H9 (cell line): Measurements from ENCODE around the gene RASIP1. TPM values are rescaled to one million over a fixed set of nuclear protein-coding genes. Genes with fewer than 3 reads are reported as not detected.

Experiments
- DNase-seq: peaks from one replicate; pipeline ENCODE4 v3.0.0-alpha.2; 2017
- H2AFZ ChIP-seq: one replicate; pipeline ENCODE4 v1.6.1; 2013; ENCODE audit warnings: mild to moderate bottlenecking, low read length, control low read depth, moderate library complexity
- H2AK5ac ChIP-seq: 2 replicates; pipeline ENCODE4 v1.6.1; 2013; ENCODE audit warnings: low read length, control low read depth, mixed read lengths; ENCODE audit not compliant: insufficient read length
- H2BK120ac ChIP-seq: one replicate; pipeline ENCODE4 v1.6.1; 2013; ENCODE audit warnings: low read depth, mild to moderate bottlenecking, low read length, control low read depth, inconsistent platforms; ENCODE audit not compliant: poor library complexity, severe bottlenecking
- H2BK12ac ChIP-seq: 2 replicates; pipeline ENCODE4 v1.6.1; 2013; ENCODE audit warnings: low read length, control low read depth, mixed read lengths, low read depth; ENCODE audit not compliant: insufficient read length
- H2BK15ac ChIP-seq: 2 replicates; pipeline ENCODE4 v1.6.1; 2013; ENCODE audit warnings: low read depth, low read length, control low read depth
- H2BK20ac ChIP-seq: one replicate; pipeline ENCODE4 v1.6.1; 2013; ENCODE audit warnings: low read depth, mild to moderate bottlenecking, low read length, control low read depth, inconsistent platforms; ENCODE audit not compliant: poor library complexity, severe bottlenecking
- H2BK5ac ChIP-seq: 2 replicates; pipeline ENCODE4 v1.6.1; 2013; ENCODE audit warnings: low read length, control low read depth, mixed read lengths; ENCODE audit not compliant: insufficient read length
- H3K14ac ChIP-seq: 2 replicates; pipeline ENCODE4 v1.6.1; 2013; ENCODE audit warnings: low read length, control low read depth; ENCODE audit not compliant: insufficient read depth
- H3K18ac ChIP-seq: 2 replicates; pipeline ENCODE4 v1.6.1; 2013; ENCODE audit warnings: low read depth, mild to moderate bottlenecking, mixed read lengths, low read length, control low read depth; ENCODE audit not compliant: insufficient read length
- H3K23ac ChIP-seq: 2 replicates; pipeline ENCODE4 v1.6.1; 2013; ENCODE audit warnings: low read length, control low read depth, mixed read lengths, low read depth; ENCODE audit not compliant: insufficient read length
- H3K23me2 ChIP-seq: 2 replicates; pipeline ENCODE4 v1.6.1; 2013; ENCODE audit warnings: low read depth, mild to moderate bottlenecking, mixed read lengths, low read length, control low read depth; ENCODE audit not compliant: insufficient read length, poor library complexity, severe bottlenecking
- H3K27ac ChIP-seq: 2 replicates; pipeline ENCODE4 v1.5.1; 2013; ENCODE audit warnings: low read length, control low read depth, mixed read lengths, low read depth; ENCODE audit not compliant: insufficient read length
- H3K27me3 ChIP-seq: 2 replicates; pipeline ENCODE4 v1.6.1; 2013; ENCODE audit warnings: low read length, control low read depth, inconsistent platforms; ENCODE audit not compliant: insufficient read depth
- H3K4ac ChIP-seq: 2 replicates; pipeline ENCODE4 v1.6.1; 2013; ENCODE audit warnings: low read depth, mild to moderate bottlenecking, control low read depth, inconsistent platforms, low read length, moderate library complexity
- H3K4me1 ChIP-seq: 2 replicates; pipeline ENCODE4 v1.6.1; 2013; ENCODE audit warnings: low read length, control low read depth, inconsistent platforms; ENCODE audit not compliant: insufficient read depth
- H3K4me2 ChIP-seq: 2 replicates; pipeline ENCODE4 v1.6.1; 2013; ENCODE audit warnings: low read length, control low read depth, mixed read lengths; ENCODE audit not compliant: insufficient read length, insufficient read depth
- H3K56ac ChIP-seq: 2 replicates; pipeline ENCODE4 v1.6.1; 2013; ENCODE audit warnings: low read depth, mild to moderate bottlenecking, mixed read lengths, low read length, control low read depth; ENCODE audit not compliant: insufficient read length
- H3K79me1 ChIP-seq: 2 replicates; pipeline ENCODE4 v1.6.1; 2013; ENCODE audit warnings: low read depth, mild to moderate bottlenecking, moderate library complexity, low read length, control low read depth, inconsistent platforms; ENCODE audit not compliant: insufficient read depth, poor library complexity, severe bottlenecking
- H3K79me2 ChIP-seq: 2 replicates; pipeline ENCODE4 v1.6.1; 2013; ENCODE audit warnings: low read length, control low read depth, inconsistent platforms; ENCODE audit not compliant: insufficient read depth
- H3K9ac ChIP-seq: 2 replicates; pipeline ENCODE4 v1.6.1; 2013; ENCODE audit warnings: low read length, control low read depth, mixed read lengths; ENCODE audit not compliant: insufficient read length; ENCODE audit errors: extremely low read depth
- H3K9me3 ChIP-seq: one replicate; pipeline ENCODE4 v1.6.1; 2013; ENCODE audit warnings: low read depth, low read length, inconsistent platforms; ENCODE audit not compliant: control insufficient read depth
- H3T11ph ChIP-seq: one replicate; pipeline ENCODE4 v1.6.1; 2013; ENCODE audit warnings: mild to moderate bottlenecking, low read length, control low read depth, inconsistent platforms
- H4K20me1 ChIP-seq: one replicate; pipeline ENCODE4 v1.6.1; 2013; ENCODE audit not compliant: control insufficient read depth, insufficient read length, insufficient read depth
- H4K5ac ChIP-seq: 2 replicates; pipeline ENCODE4 v1.6.1; 2013; ENCODE audit warnings: low read depth, mild to moderate bottlenecking, mixed read lengths, low read length, control low read depth; ENCODE audit not compliant: insufficient read length
- H4K8ac ChIP-seq: replicated peaks from 2 replicates; pipeline ENCODE4 v1.6.1; 2013; ENCODE audit warnings: low read length, control low read depth, mixed read lengths, low read depth; ENCODE audit not compliant: insufficient read length
- H4K91ac ChIP-seq: 2 replicates; pipeline ENCODE4 v1.6.1; 2013; ENCODE audit warnings: low read depth, mild to moderate bottlenecking, moderate library complexity, mixed read lengths, low read length, control low read depth; ENCODE audit not compliant: insufficient read length
- H3K27ac Mint-ChIP-seq, 3 experiments: 2 replicates in 2 of 3; 3 replicates in 1 of 3; pipeline ENCODE4 v1.8.0; 2020 to 2021; ENCODE audit warnings: mixed read lengths in 3 of 3, mild to moderate bottlenecking in 1 of 3, moderate library complexity in 1 of 3
- H3K27me3 Mint-ChIP-seq: 2 replicates; pipeline ENCODE4 v1.8.0; 2021; ENCODE audit warnings: low read depth, mild to moderate bottlenecking, moderate library complexity, mixed read lengths
- H3K36me3 Mint-ChIP-seq, 3 experiments: 2 replicates in 2 of 3; 3 replicates in 1 of 3; pipeline ENCODE4 v1.8.0; 2020 to 2021; ENCODE audit warnings: low read depth in 3 of 3, mixed read lengths in 3 of 3; ENCODE audit not compliant: insufficient read depth in 1 of 3
- H3K4me1 Mint-ChIP-seq, 2 experiments: 2 replicates each; pipeline ENCODE4 v1.8.0; 2020; ENCODE audit warnings: mixed read lengths in 2 of 2
- H3K4me3 Mint-ChIP-seq, 2 experiments: 2 replicates in 1 of 2; 3 replicates in 1 of 2; pipeline ENCODE4 v1.8.0; 2020 to 2021; ENCODE audit warnings: mild to moderate bottlenecking in 2 of 2, mixed read lengths in 2 of 2, moderate library complexity in 1 of 2
- H3K9me3 Mint-ChIP-seq, 2 experiments: 2 replicates in 1 of 2; 3 replicates in 1 of 2; pipeline ENCODE4 v1.8.0; 2020; ENCODE audit warnings: mild to moderate bottlenecking in 2 of 2, mixed read lengths in 2 of 2, moderate library complexity in 1 of 2
- CTCF ChIP-seq: fragments of 200-600 bp; sonication (generic); conservative IDR thresholded peaks from 3 replicates; pipeline ENCODE4 v1.8.0; 2021; ENCODE audit warnings: antibody characterized with exemption, mild to moderate bottlenecking
- WGBS: extraction: QIAGEN DNeasy Blood & Tissue Kit; methylation state at CpG from one replicate; pipeline ENCODE4 v1.1.7; 2013; ENCODE audit warnings: missing lambda C conversion rate, low lambda C conversion rate, mixed read lengths; ENCODE audit not compliant: insufficient read length; ENCODE audit errors: extremely low coverage; 5-methylcytosine and 5-hydroxymethylcytosine counted together
- total RNA-seq: library from RNA; stranded (reverse); gene quantifications from 2 replicates; pipeline ENCODE4 v1.2.1, GENCODE V29; 2021

Gene RASIP1
- total RNA-seq, 1 experiment from 2014 or later: 2.4 TPM

GRCh38 chr19:48750771-48751504 lies 10.5 kb upstream of the RASIP1 start:
- Histone ChIP-seq H3K4me2 (peak overlapping the region; percentile 97), H3K79me1 (peaks cover 6% of the 10 kb centered on the region), H2BK120ac (no peak overlapping the region), H2BK12ac (no peak overlapping the region), H4K20me1 (no peaks in the 10 kb centered on the region), H3K9ac (no peak overlapping the region), H2AFZ (no peak overlapping the region), H2AK5ac (no peak overlapping the region), H3K23me2 (peaks cover 13% of the 10 kb centered on the region), H3K14ac (no peak overlapping the region), H2BK5ac (no peak overlapping the region), H3K23ac (no peak overlapping the region), H3K27me3 (no peaks in the 10 kb centered on the region), H3K27ac (no peak overlapping the region), H3K18ac (no peak overlapping the region), H4K91ac (no peak overlapping the region), H4K8ac (no peak overlapping the region), H3K4me1 (peaks cover 12% of the 10 kb centered on the region; the same call in 1 of the 2 replicates), H3K9me3 (no peaks in the 10 kb centered on the region), H4K5ac (no peak overlapping the region), H3T11ph (no peak overlapping the region), H3K56ac (no peak overlapping the region), H3K4ac (no peak overlapping the region), H2BK15ac (no peak overlapping the region), H3K79me2 (peaks cover 4% of the 10 kb centered on the region; the same call in 1 of the 2 replicates), H2BK20ac (no peak overlapping the region)
- peaks cover 21 to 33% (median 30%) of the 10 kb centered on the region in 3 experiments; a peak in 6 of 7 replicates for H3K36me3 Mint-ChIP-seq
- no peaks in the 10 kb centered on the region; a peak in 2 of 5 replicates for H3K9me3 Mint-ChIP-seq
- no peak for DNase-seq
- H3K27ac Mint-ChIP-seq: peak overlapping the region; percentile 45 to 61 (median 59); a peak in 5 of 7 replicates
- H3K4me3 Mint-ChIP-seq: peak overlapping the region; percentile 84 to 94
- TF ChIP-seq CTCF: no peak
- peaks cover 10% of the 10 kb centered on the region for H3K27me3 Mint-ChIP-seq
- peaks cover 41 to 50% of the 10 kb centered on the region in 2 experiments for H3K4me1 Mint-ChIP-seq
- WGBS: no CpG with 5 or more reads among the region's 29 CpGs
